GM12878 (cell line): ENCODE results near the gene TSC22D4. TPM values are rescaled to one million over a fixed set of nuclear protein-coding genes. Genes with fewer than 3 reads are reported as not detected.
"Not testable (repeated sequence)": the region's sequence is repeated elsewhere in the genome, so short reads cannot be mapped to it uniquely, and the experiment has no call there.

Experiments
- ATAC-seq: fragments of 200-7000 bp; cut with Tn5 transposase; 3 replicates; pipeline ENCODE4 v1.9.1; 2020; ENCODE audit warnings: mild to moderate bottlenecking, moderate library complexity
- BruUV-seq: library from RNA; stranded (reverse); fragments of 400-500 nt; replicated peaks from 2 replicates; lab custom pipeline; 2021; lab: Mats Ljungman, UMichigan
- CTCF ChIA-PET: fragments of 300-600 bp; sonication (Branson Sonifier 250); formaldehyde crosslinking; extraction: SDS; loops from one replicate; lab custom pipeline; 2021; ENCODE audit warnings: inconsistent platforms; lab: Yijun Ruan, JAX
- POLR2A ChIA-PET: fragments of 350-600 bp; formaldehyde crosslinking; extraction: SDS; loops from one replicate; lab custom pipeline; 2021; ENCODE audit warnings: inconsistent platforms; lab: Charles Lee
- RAD21 ChIA-PET: fragments of 300-600 bp; sonication (Branson Sonifier 250); formaldehyde crosslinking; loops from one replicate; lab custom pipeline; 2023; ENCODE audit warnings: antibody characterized with exemption; ENCODE audit not compliant: unreplicated experiment; lab: Charles Lee
- SMC1A ChIA-PET: fragments of 300-600 bp; sonication (Branson Sonifier 250); formaldehyde crosslinking; loops from one replicate; lab custom pipeline; 2023; ENCODE audit not compliant: unreplicated experiment, uncharacterized antibody; lab: Charles Lee
- DNase-seq: peaks from one replicate; pipeline ENCODE4 v3.0.0-alpha.2; 2011; ENCODE audit warnings: low read depth, low spot score
- FAIRE-seq: peaks from 3 replicates; lab custom pipeline; 2011; peaks lifted over from hg19 to GRCh38; lab: Jason Lieb, UNC
- H2AFZ ChIP-seq: 2 replicates; pipeline ENCODE4 v1.6.0; 2011; ENCODE audit warnings: low read depth, low read length, control low read depth; ENCODE audit not compliant: control insufficient read depth
- H3K27ac ChIP-seq: 2 replicates; pipeline ENCODE4 v1.5.1; 2011; ENCODE audit warnings: control low read depth; ENCODE audit not compliant: control insufficient read depth, insufficient read depth
- H3K27me3 ChIP-seq, 2 experiments: replicated peaks in 1 of 2; 2 replicates each; pipeline versions ENCODE4 v1.6.0 to v1.6.1; 2011; ENCODE audit warnings: low read length in 1 of 2; ENCODE audit not compliant: control insufficient read depth in 2 of 2, insufficient read depth in 2 of 2
- H3K36me3 ChIP-seq, 2 experiments: 2 replicates each; pipeline ENCODE4 v1.5.1; 2011; ENCODE audit warnings: low read length in 1 of 2; ENCODE audit not compliant: control insufficient read depth in 2 of 2, insufficient read depth in 2 of 2
- H3K4me1 ChIP-seq: 2 replicates; pipeline ENCODE4 v1.6.1; 2011; ENCODE audit warnings: mild to moderate bottlenecking, low read length, moderate library complexity, mixed read lengths; ENCODE audit not compliant: control insufficient read depth, insufficient read depth
- H3K4me2 ChIP-seq: 2 replicates; pipeline ENCODE4 v1.6.0; 2011; ENCODE audit warnings: control low read depth; ENCODE audit not compliant: control insufficient read depth, insufficient read depth
- H3K4me3 ChIP-seq: fragments of 200-600 bp; sonication (generic); 2 replicates; pipeline ENCODE4 v1.5.1; 2016
- H3K79me2 ChIP-seq: 2 replicates; pipeline ENCODE4 v1.6.0; 2011; ENCODE audit warnings: low read length; ENCODE audit not compliant: control insufficient read depth, insufficient read depth
- H3K9ac ChIP-seq: 2 replicates; pipeline ENCODE4 v1.8.0; 2011; ENCODE audit warnings: low read length, control low read depth, mixed read lengths; ENCODE audit not compliant: control insufficient read depth, insufficient read depth
- H3K9me3 ChIP-seq: replicated peaks from 3 replicates; pipeline ENCODE4 v1.5.1; 2011; ENCODE audit warnings: mild to moderate bottlenecking, low read length; ENCODE audit not compliant: control insufficient read depth, insufficient read depth
- H4K20me1 ChIP-seq: 2 replicates; pipeline ENCODE4 v1.6.0; 2011; ENCODE audit not compliant: control insufficient read depth, insufficient read depth
- BACH1 ChIP-seq: fragments of 450-650 bp; IDR thresholded peaks from 2 replicates; pipeline ENCODE4 v1.6.1; 2017; ENCODE audit warnings: mild to moderate bottlenecking, borderline replicate concordance
- HDGF ChIP-seq: fragments of 450-650 bp; IDR thresholded peaks from 2 replicates; pipeline ENCODE4 v1.6.1; 2016; ENCODE audit warnings: antibody characterized with exemption
- IKZF2 ChIP-seq, 2 experiments: fragments of 450-650 bp; IDR thresholded peaks; 2 replicates each; pipeline ENCODE4 v1.6.1; 2017; ENCODE audit warnings: mild to moderate bottlenecking in 2 of 2, moderate library complexity in 2 of 2
- NR2C1 ChIP-seq: fragments of 450-650 bp; IDR thresholded peaks from 2 replicates; pipeline ENCODE4 v1.6.1; 2017; ENCODE audit warnings: antibody characterized with exemption, mild to moderate bottlenecking, moderate library complexity
- RCOR1 ChIP-seq: conservative IDR thresholded peaks from 2 replicates; pipeline ENCODE4 v1.6.1; 2012; ENCODE audit warnings: low read depth, low read length, improper control_type of control experiment
- SIX5 ChIP-seq: IDR thresholded peaks from 2 replicates; pipeline ENCODE4 v1.6.1; 2011; ENCODE audit warnings: mild to moderate bottlenecking, low read depth, low read length, moderate library complexity; ENCODE audit not compliant: severe bottlenecking
- WGBS: methylation state at CpG from one replicate; pipeline ENCODE4 v1.1.6; 2016; ENCODE audit warnings: low lambda C conversion rate; ENCODE audit not compliant: insufficient replicate concordance, insufficient coverage; ENCODE audit errors: missing lambda C conversion rate; 5-methylcytosine and 5-hydroxymethylcytosine counted together
- in situ Hi-C: fragments of 300-500 bp; cut with MboI; formaldehyde crosslinking; loops from 9 replicates; pipeline ENCODE4 v1.14.3; 2018; ENCODE audit warnings: mixed read lengths
- intact Hi-C: fragments of 100-400 bp; cut with micrococcal nuclease; formaldehyde crosslinking; loops from one replicate; pipeline ENCODE4 v1.14.2; 2022; ENCODE audit not compliant: unreplicated experiment
- polyA plus RNA-seq, 11 experiments: library from polyadenylated mRNA; depleted of rRNA in 4 of 11; unstranded in 6 of 11; stranded (reverse) in 5 of 11; fragments of >200 nt; fragmentation: Nextera tagmentation in 4 of 11; fragmentation: Illumina TruSeq in 1 of 11; extraction: Ambion mirVana in 4 of 11; extraction: Trizol in 1 of 11; gene quantifications; 1 replicate in 1 of 11; 2 replicates in 10 of 11; pipeline versions ENCODE4 v1.2.1 to v1.2.3, GENCODE V29; 2011 to 2016; ENCODE audit warnings: inconsistent platforms in 2 of 11, missing spikeins in 2 of 11, low read depth in 1 of 11
- total RNA-seq, 4 experiments: library from RNA; depleted of rRNA in 3 of 4; stranded (reverse); fragments of >200 nt in 3 of 4; fragmentation: Illumina TruSeq in 1 of 4; extraction: Trizol in 1 of 4; gene quantifications; 2 replicates each; pipeline versions ENCODE4 v1.2.1 to v1.2.3, GENCODE V29; 2013 to 2021

TSC22D4 gene
- total and polyA plus RNA-seq, 10 of the 15 experiments (the other 5 are each of a cell fraction or from before 2014, with no cell fraction given): 0.50 to 65.7 (median 24.4) TPM

GRCh38 chr7:100441641-100442535, 37.1 kb downstream of the TSC22D4 start (continued):
- TF ChIP-seq BACH1 (no peak), RCOR1 (no peak), HDGF (no peak), SIX5 (no peak), IKZF2 (IDR thresholded peaks at IDR 0.05) (no peak), NR2C1 (no peak)
- TF ChIP-seq, all 136 proteins: peak for 0

GRCh38 chr7:100439244-100439643, 39.8 kb downstream of the TSC22D4 start:
- RAD21 ChIA-PET, BruUV-seq, CTCF ChIA-PET, H4K20me1 ChIP-seq, H3K9ac ChIP-seq, intact Hi-C loops, SMC1A ChIA-PET, H3K4me2 ChIP-seq, H3K27ac ChIP-seq, in situ Hi-C loops, H3K4me1 ChIP-seq, H3K9me3 ChIP-seq, FAIRE-seq, ATAC-seq, H2AFZ ChIP-seq, H3K4me3 ChIP-seq, DNase-seq, H3K36me3 ChIP-seq, H3K27me3 ChIP-seq: not testable (repeated sequence)
- WGBS: 78% methylated on average over 7 of the region's 7 CpGs
- POLR2A ChIA-PET: interaction anchor here (1.6 kb wide), 1 partner anchor 74 kb away, joined by 8 read pairs; no protein-coding TSS in a partner anchor
- H3K79me2 ChIP-seq: peaks cover 21% of the 10 kb centered on the region

GRCh38 chr7:100438731-100439130, 40.3 kb downstream of the TSC22D4 start:
- in situ Hi-C loops: not testable (repeated sequence)

More at GRCh38 chr7:100438731-100439130, 40.3 kb downstream of the TSC22D4 start:
- RAD21 ChIA-PET, H3K36me3 ChIP-seq, H2AFZ ChIP-seq, H3K27me3 ChIP-seq, CTCF ChIA-PET, SMC1A ChIA-PET, ATAC-seq, BruUV-seq, H3K9ac ChIP-seq, H3K9me3 ChIP-seq, DNase-seq, intact Hi-C loops, H4K20me1 ChIP-seq, FAIRE-seq, H3K27ac ChIP-seq, H3K4me2 ChIP-seq, H3K4me3 ChIP-seq: not testable (repeated sequence)
- peaks cover 11% of the 10 kb centered on the region for H3K4me1 ChIP-seq
- H3K79me2 ChIP-seq: peaks cover 22% of the 10 kb centered on the region
- WGBS: 77% methylated on average over 8 of the region's 8 CpGs
- POLR2A ChIA-PET: interaction anchor here (1.1 to 2.6 kb wide), 3 partner anchors 10 to 73 kb away, joined by 4 to 18 read pairs (median 8); partner anchors contain the start of gene ZCWPW1
